Glutamatergic neuron (in vitro differentiated cells): ENCODE measurements around the gene STK39. TPM values are rescaled to one million over a fixed set of nuclear protein-coding genes. Genes with fewer than 3 reads are reported as not detected.
A peak's percentile ranks its signal among the peaks of the same experiment; 100 is the strongest.

Experiments
- DNase-seq: peaks from one replicate; pipeline ENCODE4 v3.0.0; 2022
- H3K27ac Mint-ChIP-seq: one replicate; pipeline ENCODE4 v1.8.0; 2020; ENCODE audit warnings: mild to moderate bottlenecking, mixed read lengths, inconsistent platforms; ENCODE audit not compliant: unreplicated experiment
- H3K27me3 Mint-ChIP-seq: one replicate; pipeline ENCODE4 v1.8.0; 2020; ENCODE audit warnings: mild to moderate bottlenecking, moderate library complexity, mixed read lengths, inconsistent platforms; ENCODE audit not compliant: unreplicated experiment
- H3K36me3 Mint-ChIP-seq: one replicate; pipeline ENCODE4 v1.8.0; 2020; ENCODE audit warnings: mild to moderate bottlenecking, mixed read lengths, inconsistent platforms; ENCODE audit not compliant: unreplicated experiment
- H3K4me1 Mint-ChIP-seq: one replicate; pipeline ENCODE4 v1.8.0; 2020; ENCODE audit warnings: mild to moderate bottlenecking, low read depth, mixed read lengths, inconsistent platforms; ENCODE audit not compliant: unreplicated experiment
- H3K4me3 Mint-ChIP-seq: one replicate; pipeline ENCODE4 v1.8.0; 2020; ENCODE audit warnings: mild to moderate bottlenecking, mixed read lengths, inconsistent platforms; ENCODE audit not compliant: unreplicated experiment
- H3K9me3 Mint-ChIP-seq: one replicate; pipeline ENCODE4 v1.8.0; 2020; ENCODE audit warnings: mild to moderate bottlenecking, moderate library complexity, mixed read lengths, inconsistent platforms; ENCODE audit not compliant: unreplicated experiment
- CTCF ChIP-seq: fragments of 200-600 bp; sonication (generic); IDR thresholded peaks from one replicate; pipeline ENCODE4 v1.5.0; 2021; ENCODE audit not compliant: partially characterized antibody, unreplicated experiment
- total RNA-seq: library from RNA; stranded (reverse); fragmentation: NEBNext Ultra II Directional; extraction: Animal tissue kit (Norgen Biotek cat#: 25700); gene quantifications from one replicate; pipeline ENCODE4 v1.2.1, GENCODE V29; 2021; ENCODE audit not compliant: unreplicated experiment

STK39 gene
- total RNA-seq, 1 donor from 2014 or later = 35.9 TPM

- H3K4me3 Mint-ChIP-seq = no peak overlapping the region
- H3K4me1 Mint-ChIP-seq = peaks cover 1% of the 10 kb centered on the region
- no peak for TF ChIP-seq CTCF
- no peaks in the 10 kb centered on the region for H3K36me3 Mint-ChIP-seq
- H3K27me3 Mint-ChIP-seq = peaks cover 5% of the 10 kb centered on the region
- peaks cover 5% of the 10 kb centered on the region for H3K9me3 Mint-ChIP-seq
- no peak overlapping the region for H3K27ac Mint-ChIP-seq
- no peak for DNase-seq
Measured at GRCh38 chr2:168252976-168253375, 5.6 kb upstream of the STK39 start.

GRCh38 chr2:168246483-168247340, 683 bp downstream of the STK39 start:
- peak overlapping the region; percentile 92 for H3K27ac Mint-ChIP-seq
- H3K36me3 Mint-ChIP-seq = no peaks in the 10 kb centered on the region
- H3K27me3 Mint-ChIP-seq = peaks cover 10% of the 10 kb centered on the region
- H3K4me3 Mint-ChIP-seq = peak overlapping the region; percentile 95
- no peak for TF ChIP-seq CTCF
- DNase-seq = peak; percentile 79
- H3K9me3 Mint-ChIP-seq = peaks cover 10% of the 10 kb centered on the region
- H3K4me1 Mint-ChIP-seq = peaks cover 13% of the 10 kb centered on the region

GRCh38 chr2:168246072-168246482, 1.3 kb downstream of the STK39 start:
- Mint-ChIP-seq H3K4me3 (peak overlapping the region; percentile 95), H3K27me3 (peaks cover 10% of the 10 kb centered on the region), H3K4me1 (peaks cover 13% of the 10 kb centered on the region), H3K9me3 (peaks cover 10% of the 10 kb centered on the region), H3K36me3 (no peaks in the 10 kb centered on the region), H3K27ac (peak overlapping the region; percentile 92)
- DNase-seq = no peak
- TF ChIP-seq CTCF = no peak

- Mint-ChIP-seq H3K27me3 (peaks cover 10% of the 10 kb centered on the region), H3K9me3 (peaks cover 10% of the 10 kb centered on the region), H3K27ac (peak overlapping the region; percentile 15), H3K4me3 (peak overlapping the region; percentile 80), H3K4me1 (peaks cover 13% of the 10 kb centered on the region), H3K36me3 (no peaks in the 10 kb centered on the region)
- DNase-seq = no peak
- no peak for TF ChIP-seq CTCF
Measured at GRCh38 chr2:168245074-168245825, 2.1 kb downstream of the STK39 start.
